Dermis blood vessel endothelial cell (primary cell): Measurements from ENCODE around the gene BSPH1. TPM values are rescaled to one million over a fixed set of nuclear protein-coding genes. Genes with fewer than 3 reads are reported as not detected.

Source experiments
- total RNA-seq: library from RNA; depleted of rRNA; stranded (reverse); fragments of >200 nt; gene quantifications from 2 replicates; pipeline ENCODE4 v1.2.3, GENCODE V29; 2014

BSPH1 gene
- total RNA-seq, 1 donor from 2014 or later: not detected

Other genes with a start within 250 kb of the BSPH1 start
- gene NOP53, start 246.6 kb downstream of the BSPH1 start, total RNA-seq: 68.3 and 105 TPM in 2 replicates
- 210 and 226 TPM in 2 replicates for gene SELENOW, start 213.5 kb downstream of the BSPH1 start, total RNA-seq
- not detected in 2 replicates for gene TPRX1, start 187.6 kb downstream of the BSPH1 start, total RNA-seq
- gene CRX, start 170.2 kb downstream of the BSPH1 start, total RNA-seq: not detected in 2 replicates
- not detected in 2 replicates for gene TPRX2, start 132.9 kb downstream of the BSPH1 start, total RNA-seq
- gene SULT2A1, start 105.9 kb downstream of the BSPH1 start, total RNA-seq: not detected in 2 replicates
- not detected in 2 replicates for gene ELSPBP1, start 2.5 kb upstream of the BSPH1 start, total RNA-seq
- gene CABP5, start 51.9 kb upstream of the BSPH1 start, total RNA-seq: not detected in 2 replicates
- 28.4 and 104 TPM in 2 replicates for gene PLA2G4C, start 118.6 kb upstream of the BSPH1 start, total RNA-seq
- 32.5 and 46.9 TPM in 2 replicates for gene LIG1, start 178.2 kb upstream of the BSPH1 start, total RNA-seq
- 3.1 and 5.0 TPM in 2 replicates for gene ZSWIM9, start 178.5 kb upstream of the BSPH1 start, total RNA-seq